Left lung (tissue), 10 donors: ENCODE measurements around the gene MAF. TPM values are rescaled to one million over a fixed set of nuclear protein-coding genes. Genes with fewer than 3 reads are reported as not detected.

Experiments used
- ATAC-seq: fragments of 200-7000 bp; cut with Tn5 transposase; one replicate; pipeline ENCODE4 v1.9.1; 2020; ENCODE audit warnings: moderate library complexity
- DNase-seq, 4 donors: peaks; one replicate each; pipeline ENCODE4 v3.0.0-alpha.2; 2013 to 2020
- H3K27ac ChIP-seq, 2 donors: fragments of 200-600 bp; sonication (generic) in 1 of 2; one replicate each; pipeline versions ENCODE4 v1.5.0 to v1.8.0; 2020 to 2021
- H3K27me3 ChIP-seq, 2 donors: fragments of 200-600 bp; sonication (generic) in 1 of 2; one replicate each; pipeline versions ENCODE4 v1.5.0 to v1.8.0; 2020 to 2021
- H3K36me3 ChIP-seq, 2 donors: fragments of 200-600 bp; sonication (generic) in 1 of 2; one replicate each; pipeline versions ENCODE4 v1.5.0 to v1.8.0; 2020 to 2021
- H3K4me1 ChIP-seq, 2 donors: fragments of 200-600 bp; one replicate each; pipeline ENCODE4 v1.8.0; 2021
- H3K4me3 ChIP-seq, 2 donors: fragments of 200-600 bp; sonication (generic) in 1 of 2; one replicate each; pipeline versions ENCODE4 v1.5.0 to v1.8.0; 2020 to 2021; ENCODE audit warnings: mild to moderate bottlenecking in 1 of 2
- H3K9me3 ChIP-seq, 2 donors: fragments of 200-600 bp; sonication (generic) in 1 of 2; one replicate each; pipeline versions ENCODE4 v1.5.0 to v1.8.0; 2020 to 2021
- CTCF ChIP-seq, 2 donors: fragments of 200-600 bp; sonication (generic) in 1 of 2; IDR thresholded peaks; one replicate each; pipeline versions ENCODE4 v1.5.0 to v1.8.0; 2021; ENCODE audit warnings: antibody characterized with exemption in 2 of 2
- intact Hi-C, 2 donors: fragments of 100-400 bp; cut with DNase I; formaldehyde crosslinking; loops; one replicate each; pipeline versions ENCODE4 v1.11.2 to v1.14.2; 2022
- polyA plus RNA-seq, 6 donors: library from polyadenylated mRNA; unstranded; fragments of 120-200 nt; gene quantifications; one replicate each; pipeline ENCODE4 v1.2.1, GENCODE V29; 2013; ENCODE audit not compliant: insufficient read length in 6 of 6
- total RNA-seq, 2 donors: library from RNA; stranded (reverse); fragmentation: NEBNext Ultra II Directional; extraction: Animal tissue kit (Norgen Biotek cat#: 25700); gene quantifications; one replicate each; pipeline ENCODE4 v1.2.1, GENCODE V29; 2021
- donor health status: DM: no; HTN: yes; CAD: no.
- donor health status: DM: no; HTN: no; CAD: no.

MAF gene
- total and polyA plus RNA-seq, 8 donors: 52.2 to 125 (median 101) TPM

GRCh38 chr16:79571065-79571902 lies 29.3 kb downstream of the MAF start:
- Histone ChIP-seq H3K4me1 (no peaks in the 10 kb centered on the region), H3K9me3 (no peaks in the 10 kb centered on the region), H3K36me3 (no peaks in the 10 kb centered on the region), H3K4me3 (no peak overlapping the region), H3K27me3 (no peaks in the 10 kb centered on the region), H3K27ac (no peak overlapping the region)
- no peak for TF ChIP-seq CTCF (IDR thresholded peaks at IDR 0.05)
- intact Hi-C loops: no loop called here
- peak; percentile 33 for ATAC-seq
- DNase-seq: no peak

- Histone ChIP-seq H3K27me3 (no peaks in the 10 kb centered on the region), H3K36me3 (no peaks in the 10 kb centered on the region), H3K9me3 (no peaks in the 10 kb centered on the region), H3K27ac (no peak overlapping the region), H3K4me1 (no peaks in the 10 kb centered on the region), H3K4me3 (no peak overlapping the region)
- no peak for DNase-seq
- TF ChIP-seq CTCF (IDR thresholded peaks at IDR 0.05): no peak
- ATAC-seq: no peak
- intact Hi-C loops: no loop called here
Observed at GRCh38 chr16:79564671-79565107, 35.8 kb downstream of the MAF start.

- Histone ChIP-seq H3K36me3 (no peaks in the 10 kb centered on the region), H3K9me3 (no peaks in the 10 kb centered on the region), H3K27me3 (no peaks in the 10 kb centered on the region), H3K4me1 (no peaks in the 10 kb centered on the region), H3K27ac (no peak overlapping the region), H3K4me3 (no peak overlapping the region)
- DNase-seq (no peak), ATAC-seq (no peak)
- TF ChIP-seq CTCF (IDR thresholded peaks at IDR 0.05): no peak
- intact Hi-C loops: no loop called here
Observed at GRCh38 chr16:79563921-79564320, 36.6 kb downstream of the MAF start.

GRCh38 chr16:79562166-79562823 lies 38.2 kb downstream of the MAF start:
- no peak overlapping the region for H3K4me3 ChIP-seq
- no peak overlapping the region for H3K27ac ChIP-seq
- H3K36me3 ChIP-seq: no peaks in the 10 kb centered on the region
- H3K4me1 ChIP-seq: no peaks in the 10 kb centered on the region
- intact Hi-C loops: no loop called here
- H3K27me3 ChIP-seq: no peaks in the 10 kb centered on the region
- DNase-seq (no peak), ATAC-seq (no peak)
- no peaks in the 10 kb centered on the region for H3K9me3 ChIP-seq
- TF ChIP-seq CTCF (IDR thresholded peaks at IDR 0.05): no peak

- Histone ChIP-seq H3K4me3 (no peak overlapping the region), H3K9me3 (no peaks in the 10 kb centered on the region), H3K4me1 (no peaks in the 10 kb centered on the region), H3K27me3 (no peaks in the 10 kb centered on the region), H3K27ac (no peak overlapping the region), H3K36me3 (no peaks in the 10 kb centered on the region)
- intact Hi-C loops: no loop called here
- no peak for ATAC-seq
- no peak for TF ChIP-seq CTCF (IDR thresholded peaks at IDR 0.05)
- DNase-seq: no peak
Observed at GRCh38 chr16:79561729-79562128, 38.8 kb downstream of the MAF start.
